GM08714 (cell line): Measurements from ENCODE around the gene OLFM1.

Experiments
- H3K4me3 ChIP-seq: fragments of 200-500 bp; sonication (Bioruptor generic); 2 replicates; pipeline ENCODE4 v1.5.1; 2014; ENCODE audit warnings: mild to moderate bottlenecking, low read length, inconsistent platforms
- ZNF274 ChIP-seq: IDR thresholded peaks from 2 replicates; pipeline ENCODE4 v1.6.1; 2012; ENCODE audit warnings: mild to moderate bottlenecking, low read depth, low read length

The OLFM1 gene

GRCh38 chr9:135132008-135132407 lies 44.5 kb downstream of the OLFM1 start:
- H3K4me3 ChIP-seq, result no peak overlapping the region
- no peak for TF ChIP-seq ZNF274

- no peak for TF ChIP-seq ZNF274
- H3K4me3 ChIP-seq, result no peak overlapping the region
Observed at GRCh38 chr9:135134268-135135022, 47.0 kb downstream of the OLFM1 start.

- H3K4me3 ChIP-seq, result no peak overlapping the region
- no peak for TF ChIP-seq ZNF274
Observed at GRCh38 chr9:135135171-135135928, 47.9 kb downstream of the OLFM1 start.

DNA sequence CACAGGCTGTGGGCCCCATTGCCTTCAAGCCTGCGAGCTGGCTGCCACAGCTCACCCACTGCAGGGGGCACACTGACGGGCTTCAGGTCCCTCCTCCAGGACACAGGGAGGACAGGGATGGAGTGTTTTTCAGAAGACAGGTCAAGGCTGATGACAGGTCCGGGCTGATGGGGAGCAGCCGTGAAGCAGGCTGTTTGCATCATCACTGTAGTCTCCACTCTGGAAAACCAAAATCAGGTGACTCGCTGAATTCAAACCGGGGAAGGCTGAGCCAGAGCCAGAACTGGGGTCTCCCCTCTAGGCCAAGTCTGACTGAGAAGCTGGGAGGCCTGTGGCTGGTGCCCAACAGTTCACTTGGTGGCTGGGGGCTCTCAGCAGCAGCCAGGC lies 48.5 kb downstream of the OLFM1 start:
- no peak for TF ChIP-seq ZNF274
- no peak overlapping the region for H3K4me3 ChIP-seq

GRCh38 chr9:135136481-135136880 lies 49.0 kb downstream of the OLFM1 start:
- H3K4me3 ChIP-seq, result no peak overlapping the region
- TF ChIP-seq ZNF274, result no peak

GRCh38 chr9:135136991-135137832 lies 49.7 kb downstream of the OLFM1 start:
- no peak overlapping the region for H3K4me3 ChIP-seq
- TF ChIP-seq ZNF274, result no peak

DNA sequence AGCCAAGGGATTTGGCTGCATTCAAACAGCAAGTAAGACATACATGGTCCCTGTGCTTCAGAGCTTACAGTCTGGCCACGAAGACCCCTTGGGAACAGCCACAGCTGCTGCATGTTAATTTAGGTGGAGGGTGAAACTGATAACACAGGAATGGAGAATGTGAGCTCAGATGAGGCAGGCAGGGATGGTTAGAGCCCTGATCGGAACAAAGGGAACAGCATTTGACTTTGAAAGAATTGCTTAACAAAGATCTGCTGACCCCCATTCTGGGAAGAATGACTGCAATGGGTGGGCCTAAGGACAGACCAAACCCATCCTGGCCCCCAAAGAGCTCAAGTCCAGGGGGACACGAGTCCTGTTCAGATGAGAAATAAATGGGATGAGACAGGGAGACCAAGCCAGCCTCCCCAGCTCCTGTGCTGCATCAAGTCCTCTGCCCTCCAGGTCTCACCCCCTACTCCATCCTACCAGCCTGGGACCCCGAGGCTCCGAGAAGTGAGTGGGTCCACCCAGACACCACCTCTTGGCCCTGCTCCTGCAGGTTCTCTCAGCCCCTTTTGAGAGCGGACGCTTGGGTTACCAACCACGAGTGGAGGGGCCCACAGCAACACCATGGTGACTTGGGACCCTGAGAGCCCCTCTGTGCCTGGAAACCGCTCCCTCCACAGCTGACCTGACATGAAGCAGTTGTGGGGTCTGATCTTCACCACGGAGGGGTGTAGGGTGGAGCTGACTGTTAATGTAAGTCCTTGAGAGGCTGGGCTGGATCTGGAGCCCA lies 50.8 kb downstream of the OLFM1 start:
- no peak for TF ChIP-seq ZNF274
- H3K4me3 ChIP-seq, result no peak overlapping the region

DNA sequence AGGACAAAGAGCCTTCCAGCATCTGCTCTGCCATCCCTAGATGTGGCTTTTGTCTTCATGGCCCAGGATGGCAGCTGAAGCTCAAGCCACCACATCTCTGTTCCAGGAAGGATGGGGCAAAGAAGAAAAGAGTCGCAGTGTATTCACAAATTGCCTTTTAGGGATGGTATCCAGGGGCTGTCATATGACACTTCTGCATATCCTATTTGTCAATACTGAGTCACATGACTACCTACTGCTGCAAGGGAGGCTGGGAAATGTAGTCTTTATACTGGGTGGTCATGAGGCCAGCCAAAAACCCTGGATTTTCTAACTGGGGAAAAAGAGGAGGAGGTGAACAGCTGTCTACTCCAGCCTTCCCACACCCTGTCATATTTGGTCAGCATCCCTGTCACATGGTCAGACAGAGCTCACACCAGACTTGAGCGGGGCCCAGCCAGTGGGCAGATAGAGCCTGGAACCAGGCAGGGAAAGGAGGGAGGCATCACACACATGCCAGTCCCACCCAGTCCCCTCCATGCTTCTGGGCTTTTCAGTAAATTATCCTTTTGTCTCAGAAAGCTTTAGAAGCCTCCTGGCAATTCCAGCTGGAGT lies 52.0 kb downstream of the OLFM1 start:
- no peak for TF ChIP-seq ZNF274
- H3K4me3 ChIP-seq, result no peak overlapping the region

DNA sequence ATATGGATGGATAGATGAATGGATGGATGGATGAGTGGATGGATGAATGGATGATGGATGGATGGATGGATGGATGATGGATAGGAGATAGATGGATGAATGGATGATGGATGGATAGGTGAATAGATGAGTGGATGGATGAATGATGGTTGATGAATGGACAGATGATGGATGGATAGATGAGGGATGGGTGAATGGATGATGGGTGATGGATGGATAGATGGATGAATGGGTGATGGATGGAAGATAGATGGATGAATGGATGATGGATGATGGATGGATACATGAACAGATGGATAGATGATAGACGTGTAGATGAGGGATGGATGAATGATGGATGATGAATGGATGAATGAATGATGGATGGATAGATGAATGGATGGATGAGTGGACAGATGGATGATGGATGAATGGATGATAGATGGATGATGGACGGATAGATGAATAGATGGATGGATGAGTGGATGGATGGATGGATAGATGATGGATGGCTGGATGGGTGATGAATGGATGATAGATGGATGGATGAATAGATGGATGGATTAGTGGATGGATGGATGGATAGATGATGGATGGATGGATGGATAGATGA lies 53.8 kb downstream of the OLFM1 start:
- no peak overlapping the region for H3K4me3 ChIP-seq
- TF ChIP-seq ZNF274, result no peak

GRCh38 chr9:135144581-135145170 lies 57.2 kb downstream of the OLFM1 start:
- no peak overlapping the region for H3K4me3 ChIP-seq
- no peak for TF ChIP-seq ZNF274

GRCh38 chr9:135145312-135145711 lies 57.8 kb downstream of the OLFM1 start:
- no peak overlapping the region for H3K4me3 ChIP-seq
- no peak for TF ChIP-seq ZNF274

DNA sequence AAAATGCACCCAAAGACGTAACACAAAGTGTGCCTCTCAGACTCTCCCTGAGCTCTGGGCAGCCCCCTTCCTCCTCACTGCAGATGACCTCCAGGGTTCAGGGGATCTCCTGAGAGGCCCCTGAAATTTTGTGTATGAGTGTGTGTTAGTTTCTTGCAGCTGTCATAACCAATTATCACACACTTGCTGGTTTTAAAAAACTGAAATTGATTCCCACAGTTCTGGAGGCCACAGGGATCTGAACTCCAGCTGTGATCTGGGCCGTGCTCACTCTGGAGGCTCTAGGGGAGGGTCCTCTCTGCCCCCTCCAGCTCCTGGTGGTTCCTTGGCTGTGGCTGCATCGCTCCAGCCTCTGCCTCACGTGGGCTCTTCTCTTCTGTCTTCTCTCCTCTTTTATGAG lies 58.8 kb downstream of the OLFM1 start:
- TF ChIP-seq ZNF274, result no peak
- no peak overlapping the region for H3K4me3 ChIP-seq
